ENCODE data around the gene C13orf42.
A peak's percentile ranks its signal among the peaks of the same experiment; 100 is the strongest.
"Not testable (repeated sequence)": the region's sequence is repeated elsewhere in the genome, so short reads cannot be mapped to it uniquely, and the experiment has no call there.

C13orf42 gene

DNA sequence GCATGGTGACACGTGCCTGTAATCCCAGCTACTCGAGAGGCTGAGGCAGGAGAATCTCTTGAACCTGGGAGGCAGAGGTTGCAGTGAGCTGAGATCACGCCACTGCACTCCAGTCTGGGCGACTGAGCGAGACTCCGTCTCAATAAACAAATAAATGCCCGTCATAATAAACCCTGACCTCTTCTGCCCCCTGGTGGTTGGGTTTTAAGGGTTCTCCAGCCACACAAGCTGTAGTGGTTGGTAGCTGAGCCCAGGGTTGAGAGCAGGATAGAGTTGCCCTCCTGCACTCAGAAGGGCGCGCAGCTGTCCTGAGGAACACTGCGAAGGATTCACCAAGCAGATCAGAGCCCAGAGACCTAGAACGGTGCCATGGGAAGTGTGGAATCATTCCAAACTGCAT, 9.8 kb upstream of the C13orf42 start:
- not testable (repeated sequence) for DNase-seq (ENCODE audit: low spot score)

DNA sequence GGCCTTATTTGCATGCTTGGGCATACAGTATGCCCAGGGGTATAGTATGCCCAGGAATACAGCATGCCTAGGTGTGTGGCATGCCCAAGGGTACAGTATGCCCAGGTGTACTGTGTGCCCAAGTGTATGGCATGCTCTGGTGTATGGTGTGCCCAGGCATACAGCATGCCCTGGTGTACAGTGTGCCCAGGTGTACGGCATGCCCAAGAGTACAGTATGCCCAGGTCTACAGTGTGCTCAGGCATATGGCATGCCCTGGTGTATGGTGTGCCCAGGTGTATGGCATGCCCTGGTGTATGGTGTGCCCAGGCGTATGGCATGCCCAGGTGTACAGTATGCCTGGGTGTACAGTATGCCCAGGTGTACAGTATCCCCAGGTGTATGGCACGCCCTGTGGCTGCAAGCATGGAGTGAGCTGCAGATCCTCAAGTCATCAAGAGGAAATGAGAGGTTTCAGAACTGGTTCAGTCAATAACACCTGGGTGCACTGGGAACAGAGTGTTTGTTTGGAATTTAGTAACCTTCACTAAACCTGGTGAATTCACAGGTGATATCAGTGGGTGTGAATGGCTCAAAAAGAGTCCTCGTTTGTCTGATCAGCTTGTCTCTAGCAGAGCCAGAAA, 7.8 kb upstream of the C13orf42 start:
- no peak for DNase-seq (ENCODE audit: low spot score)

DNA sequence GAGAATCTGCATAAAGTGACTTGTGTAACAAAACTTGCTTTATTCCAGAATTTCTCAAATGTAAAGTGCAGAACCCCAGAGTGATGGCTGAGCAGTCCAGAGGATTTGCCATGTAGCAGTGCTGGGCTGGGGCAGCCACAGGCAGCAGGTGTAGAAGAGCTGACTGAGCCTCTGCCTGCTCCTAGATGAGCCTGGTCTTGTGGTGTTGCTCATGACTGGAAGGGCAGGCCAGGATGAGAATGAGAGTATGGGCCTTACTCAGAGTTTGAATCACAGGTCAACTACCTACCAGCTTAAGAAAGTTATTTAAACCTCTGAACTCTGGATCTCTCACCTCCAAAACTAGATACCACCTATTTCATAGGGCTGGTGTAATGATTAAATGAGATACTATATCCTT, 2.9 kb upstream of the C13orf42 start:
- DNase-seq (ENCODE audit: low spot score) = no peak

DNA sequence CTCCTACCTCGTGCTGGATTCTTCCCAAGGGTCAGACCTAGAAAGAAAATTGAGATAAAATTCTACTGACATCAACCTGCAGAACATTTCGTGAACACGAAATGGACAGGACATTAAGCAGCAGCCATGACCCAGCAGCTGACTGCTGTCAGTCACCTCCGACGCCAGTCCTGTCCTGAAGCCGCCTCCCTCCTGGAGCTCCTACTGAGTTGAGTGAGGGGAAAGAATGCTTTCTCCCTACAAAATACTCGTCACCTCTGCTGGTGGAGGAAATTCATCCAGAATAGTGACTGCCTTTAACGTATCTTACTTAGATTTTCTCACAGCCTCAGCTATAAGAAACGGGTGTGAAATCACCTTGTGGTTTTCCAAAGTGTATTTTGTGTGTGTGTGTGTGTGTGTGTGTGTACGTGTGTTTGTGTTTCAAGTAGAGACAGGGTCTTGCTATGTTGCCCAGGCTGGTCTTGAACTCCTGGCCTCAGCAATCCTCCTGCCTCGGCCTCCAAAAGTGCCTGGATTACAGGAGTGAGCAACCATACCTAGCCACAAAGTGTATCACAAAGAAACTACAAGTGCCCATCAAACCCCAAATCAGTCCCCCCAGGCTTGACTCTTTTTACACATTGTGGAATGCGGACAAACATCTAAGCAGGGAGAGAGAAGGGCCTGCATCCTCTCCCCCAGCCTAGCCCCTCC, 2.3 kb upstream of the C13orf42 start:
- DNase-seq (ENCODE audit: low spot score) = no peak

DNA sequence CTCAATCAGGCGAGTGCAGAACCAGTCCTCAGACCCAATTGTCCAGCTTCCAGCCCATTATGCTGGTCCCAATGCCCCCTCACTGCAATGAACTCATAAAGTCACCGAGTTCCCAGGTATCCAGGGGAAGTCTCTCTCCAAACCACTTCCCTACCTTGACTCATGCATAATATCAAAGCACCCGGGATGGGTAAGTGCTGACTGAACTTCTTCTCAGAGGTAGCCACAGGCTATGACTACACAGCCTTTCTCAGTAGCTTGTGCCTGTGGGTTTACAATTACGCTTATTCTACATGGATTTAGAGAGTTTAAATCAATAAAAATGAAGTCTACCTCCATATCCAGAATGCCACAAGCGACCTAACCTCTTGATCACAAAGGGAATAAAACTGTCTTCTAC, 1.7 kb upstream of the C13orf42 start:
- DNase-seq (ENCODE audit: low spot score) = no peak

DNA sequence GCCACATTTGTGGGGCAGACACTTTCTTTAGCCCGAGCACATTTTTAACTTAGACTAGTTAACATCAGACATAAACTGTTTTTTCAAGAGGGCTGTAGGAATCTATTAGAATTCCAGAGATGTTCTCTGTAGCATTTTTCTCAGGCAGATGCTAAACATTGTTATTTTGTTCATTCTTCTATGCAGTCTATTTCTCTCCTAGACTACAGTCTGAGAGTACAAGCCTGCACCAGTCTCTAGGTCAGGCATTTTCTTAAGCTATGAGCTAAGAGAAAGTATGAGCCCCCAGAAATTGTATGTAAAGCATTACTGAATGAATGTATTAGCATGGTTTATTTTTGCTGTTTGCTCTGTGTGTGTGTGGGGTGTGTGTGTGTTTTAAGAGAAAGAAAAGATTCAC, 923 bp upstream of the C13orf42 start:
- DNase-seq (ENCODE audit: low spot score) = no peak

DNA sequence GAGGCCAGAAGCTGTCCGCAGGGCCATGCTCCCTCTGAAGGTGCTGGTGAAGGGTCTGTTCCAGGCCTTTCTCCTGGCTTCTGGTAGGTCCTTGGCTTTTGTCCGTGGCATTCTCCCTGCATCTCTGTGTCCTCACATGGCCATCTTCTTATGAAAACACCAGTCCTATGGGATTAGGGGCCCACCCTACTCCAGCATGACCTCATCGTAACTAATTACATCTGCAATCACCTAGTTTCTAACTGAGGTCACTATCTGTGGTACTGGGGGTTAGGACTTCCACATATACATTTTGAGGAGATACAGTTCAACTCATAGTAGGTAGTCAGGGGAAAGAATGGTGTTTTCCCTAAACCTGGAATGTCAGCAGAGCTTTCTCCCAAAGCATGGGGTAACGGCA, 3.1 kb downstream of the C13orf42 start:
- DNase-seq (ENCODE audit: low spot score) = no peak

DNA sequence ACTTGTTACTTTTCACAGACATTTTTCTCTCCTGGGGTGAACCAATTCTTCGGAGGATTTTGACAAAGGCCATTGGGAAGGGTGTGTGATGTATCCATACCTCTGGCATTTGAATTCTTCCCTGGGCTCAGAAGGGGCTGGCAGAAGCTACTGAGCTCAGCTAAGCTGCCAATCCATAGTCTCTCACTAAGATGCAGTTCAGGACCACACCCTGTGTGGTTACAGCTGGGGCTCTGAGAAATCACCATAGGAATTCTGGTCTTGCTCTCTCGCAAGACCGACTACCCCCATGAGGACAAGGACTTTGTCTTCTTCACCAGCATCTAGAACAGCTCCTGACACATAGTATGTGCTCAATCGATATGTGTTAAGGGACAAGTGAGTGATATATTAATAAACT, 6.0 kb downstream of the C13orf42 start:
- DNase-seq (ENCODE audit: low spot score) = no peak

DNA sequence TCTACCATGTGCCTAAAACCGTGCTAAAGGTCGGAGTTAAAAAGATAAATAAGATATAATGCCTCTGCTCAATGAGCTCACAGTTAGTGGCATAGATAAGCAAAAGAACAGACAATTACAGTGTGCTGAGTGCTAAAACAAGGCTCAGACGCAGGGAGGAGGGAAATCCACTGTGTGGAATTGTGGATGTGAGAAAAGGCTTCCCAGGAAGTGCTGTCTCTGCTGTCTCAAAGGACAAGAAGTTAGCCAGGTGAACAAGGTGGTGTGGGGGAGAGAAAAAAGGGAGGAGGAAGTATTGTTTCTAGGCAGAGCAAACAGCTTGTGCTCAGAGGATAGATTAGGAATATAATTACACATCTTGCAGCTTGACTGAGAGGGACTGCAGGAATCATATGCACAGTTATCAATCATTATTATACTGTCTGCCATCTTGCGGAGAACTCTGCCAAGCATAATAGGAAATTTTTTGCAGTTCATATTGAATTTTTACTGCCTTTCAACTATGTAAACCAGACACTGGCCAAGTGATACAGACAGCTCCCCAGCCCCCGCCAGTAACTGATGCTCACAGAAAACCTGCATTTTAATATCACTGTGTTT, 9.3 kb downstream of the C13orf42 start:
- no peak for DNase-seq (ENCODE audit: low spot score)

DNA sequence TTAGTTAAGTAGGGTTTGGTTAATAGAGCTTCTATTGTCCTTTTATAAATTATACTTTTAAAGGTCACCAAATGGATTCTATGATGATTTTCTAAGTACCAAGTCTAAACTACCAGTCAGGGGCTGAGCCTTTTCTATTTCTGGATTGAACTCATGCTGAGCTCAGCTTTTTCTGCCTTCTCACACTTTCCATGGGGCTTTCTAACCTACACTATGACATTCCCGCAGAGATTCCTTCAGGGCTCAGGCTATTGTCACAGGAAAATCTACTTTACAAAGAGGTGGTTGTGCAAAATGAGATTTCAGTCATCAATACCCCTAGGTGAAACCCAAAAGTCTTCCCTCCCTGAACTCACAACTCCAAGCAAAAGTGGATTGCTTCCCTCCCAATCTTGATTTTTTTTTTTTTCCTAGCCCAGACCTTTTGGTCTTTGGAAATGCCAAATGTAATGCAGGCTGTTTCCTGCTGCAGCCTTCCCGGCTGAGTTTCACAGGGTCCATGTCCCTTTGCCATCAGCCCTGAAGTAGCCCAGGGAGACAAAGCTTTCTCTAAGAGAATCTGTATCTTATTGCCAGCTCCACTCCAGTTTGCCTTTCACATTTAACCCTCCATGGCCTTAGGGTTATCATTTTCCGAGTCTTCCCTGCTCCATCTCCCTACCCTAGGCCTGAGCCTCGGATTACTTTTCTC, 13.6 kb downstream of the C13orf42 start:
- no peak for DNase-seq (ENCODE audit: low spot score)

DNA sequence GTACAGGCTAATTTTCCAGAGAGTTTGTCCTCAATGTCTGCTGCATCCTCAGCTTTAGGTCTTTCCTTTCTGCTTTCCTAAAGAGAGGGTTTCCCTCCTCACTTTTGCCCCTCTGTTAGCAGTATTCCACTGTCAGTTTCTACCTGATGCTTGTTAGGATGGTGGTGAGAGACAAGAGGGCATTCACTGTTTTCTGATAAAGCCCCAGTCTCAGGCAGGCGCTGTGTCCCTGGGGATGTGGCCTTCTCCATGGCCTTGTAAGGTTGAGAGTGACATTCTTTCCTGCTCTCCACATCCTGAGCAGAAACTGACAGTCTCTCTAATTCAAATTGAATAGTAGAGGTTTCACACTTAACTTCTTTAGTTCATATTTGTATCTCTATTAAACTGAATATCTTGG, 14.9 kb downstream of the C13orf42 start:
- DNase-seq (ENCODE audit: low spot score) = no peak

DNA sequence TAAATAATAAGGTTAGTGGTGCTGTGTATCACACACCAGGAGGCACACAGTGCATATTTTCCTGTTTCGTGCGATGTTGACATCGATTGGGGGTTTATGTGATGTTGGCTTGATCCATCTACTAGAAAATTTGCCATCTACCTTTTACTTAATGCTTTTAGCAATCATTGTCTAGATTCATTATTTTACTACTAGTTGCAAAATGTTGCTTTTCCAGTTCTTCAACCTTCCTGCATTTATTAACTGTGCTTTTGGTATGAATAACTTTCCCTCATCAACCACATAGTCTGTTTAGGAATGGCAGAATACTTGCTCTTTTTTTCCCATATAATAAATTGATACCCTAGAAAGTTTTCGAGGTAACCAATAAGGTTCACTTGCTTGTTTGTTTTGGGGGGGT, 17.5 kb downstream of the C13orf42 start:
- no peak for DNase-seq (ENCODE audit: low spot score)

DNA sequence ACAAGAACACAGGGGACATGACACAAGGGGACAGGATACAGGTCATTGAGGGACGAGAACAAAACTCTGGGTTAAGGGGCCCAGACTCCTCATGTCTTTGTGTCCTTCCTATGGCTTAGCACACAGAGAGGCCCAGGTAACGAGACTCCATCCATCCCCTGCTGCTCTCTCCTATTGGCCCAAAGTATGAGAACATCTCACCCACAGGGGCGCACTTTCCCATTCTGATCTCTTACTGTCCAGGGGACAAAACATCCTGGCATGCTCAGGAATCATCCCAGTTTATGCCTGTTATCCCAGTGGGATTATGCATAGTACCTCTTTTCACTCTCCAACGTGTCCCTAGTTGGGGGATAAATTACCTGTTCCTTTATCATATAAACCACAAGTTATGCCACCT, 19.2 kb downstream of the C13orf42 start:
- no peak for DNase-seq (ENCODE audit: low spot score)

DNA sequence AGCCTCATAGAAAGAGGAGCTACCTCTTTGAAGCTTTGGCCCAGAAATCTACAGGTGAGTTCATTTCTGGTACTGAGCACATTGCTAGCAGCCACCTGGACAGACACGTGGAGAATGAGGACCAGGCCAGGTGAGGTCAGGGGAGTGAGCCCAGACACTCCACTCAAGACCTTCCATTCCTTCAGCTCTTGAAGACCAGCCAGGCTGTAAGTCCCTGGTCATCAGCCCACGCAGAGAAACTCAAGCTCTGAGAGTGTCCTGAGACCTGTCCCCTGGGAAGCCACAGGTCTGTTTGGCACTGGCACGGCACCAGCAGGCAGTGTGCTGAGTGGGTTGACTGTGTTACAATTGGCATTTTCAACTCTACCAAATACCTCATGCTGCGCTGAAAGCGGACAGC, 27.4 kb downstream of the C13orf42 start:
- no peak for DNase-seq (ENCODE audit: low spot score)

DNA sequence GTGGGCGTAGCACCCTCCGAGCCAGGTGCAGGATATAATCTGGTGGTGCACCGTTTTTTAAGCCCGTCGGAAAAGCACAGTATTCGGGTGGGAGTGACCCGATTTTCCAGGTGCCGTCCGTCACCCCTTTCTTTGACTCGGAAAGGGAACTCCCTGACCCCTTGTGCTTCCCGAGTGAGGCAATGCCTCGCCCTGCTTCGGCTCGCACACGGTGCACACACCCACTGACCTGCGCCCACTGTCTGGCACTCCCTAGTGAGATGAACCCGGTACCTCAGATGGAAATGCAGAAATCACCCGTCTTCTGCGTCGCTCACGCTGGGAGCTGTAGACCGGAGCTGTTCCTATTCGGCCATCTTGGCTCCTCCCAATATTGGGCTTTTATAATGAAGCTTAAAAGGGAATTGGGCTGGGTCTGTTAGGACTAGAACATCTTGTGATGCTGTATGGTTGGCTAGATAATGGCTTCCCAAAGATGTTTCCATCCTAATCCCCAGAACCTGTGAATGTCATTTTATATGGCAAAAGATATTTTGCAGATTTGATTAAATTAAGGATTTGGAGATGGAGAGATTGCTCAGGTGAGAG, 30.5 kb downstream of the C13orf42 start:
- not testable (repeated sequence) for DNase-seq (ENCODE audit: low spot score)

DNA sequence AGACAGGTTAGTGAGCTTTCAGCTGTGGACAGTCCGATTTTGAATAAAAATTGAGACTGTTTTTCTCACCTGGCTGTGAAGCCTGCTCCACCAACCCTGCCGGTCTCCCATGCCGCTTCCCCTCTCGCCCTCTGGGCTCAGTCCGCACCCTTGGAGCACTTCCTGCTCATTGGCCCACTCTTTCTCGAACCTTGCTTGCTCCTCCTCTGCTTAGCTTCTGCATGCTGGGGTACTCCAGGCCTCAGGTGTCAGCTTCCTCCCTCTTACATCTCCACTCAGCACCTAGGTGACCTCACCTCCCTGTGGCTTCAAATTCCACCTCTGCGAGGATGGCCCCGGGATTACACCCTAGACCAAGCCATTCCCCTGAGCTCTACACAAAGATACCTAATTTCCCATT, 39.6 kb downstream of the C13orf42 start:
- DNase-seq (ENCODE audit: low spot score) = no peak

DNA sequence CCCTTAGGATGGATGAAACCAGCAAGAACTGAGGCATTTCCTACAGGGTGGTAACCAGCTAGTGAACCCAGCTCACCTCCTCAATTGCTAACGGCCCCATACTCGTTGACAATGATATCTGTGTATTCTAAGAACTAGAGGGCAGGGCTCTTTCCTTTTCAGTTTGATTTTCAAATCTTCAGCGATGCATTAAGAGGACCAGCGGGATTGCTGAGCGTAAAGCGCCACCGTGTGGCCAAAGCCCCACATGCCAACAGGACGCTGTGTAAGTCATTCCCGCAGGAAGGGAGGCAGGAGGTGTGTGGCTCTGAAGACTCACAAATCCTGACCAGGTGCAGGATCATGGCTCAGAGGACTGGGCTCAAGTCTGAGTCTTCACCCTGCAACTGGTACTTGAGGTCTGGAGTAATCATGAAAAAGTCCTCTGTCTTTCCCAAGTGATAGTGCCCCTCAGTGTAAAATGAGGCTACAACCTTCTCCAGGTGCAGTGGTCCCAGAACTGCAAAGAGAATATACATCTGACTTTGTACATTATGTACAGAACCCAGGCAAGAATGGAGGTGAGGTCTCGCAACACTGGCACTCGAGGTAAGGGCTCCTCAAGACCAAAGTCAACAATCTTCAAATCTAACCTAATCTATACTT, 40.9 kb downstream of the C13orf42 start:
- peak; percentile 88 for DNase-seq (ENCODE audit: low spot score)

DNA sequence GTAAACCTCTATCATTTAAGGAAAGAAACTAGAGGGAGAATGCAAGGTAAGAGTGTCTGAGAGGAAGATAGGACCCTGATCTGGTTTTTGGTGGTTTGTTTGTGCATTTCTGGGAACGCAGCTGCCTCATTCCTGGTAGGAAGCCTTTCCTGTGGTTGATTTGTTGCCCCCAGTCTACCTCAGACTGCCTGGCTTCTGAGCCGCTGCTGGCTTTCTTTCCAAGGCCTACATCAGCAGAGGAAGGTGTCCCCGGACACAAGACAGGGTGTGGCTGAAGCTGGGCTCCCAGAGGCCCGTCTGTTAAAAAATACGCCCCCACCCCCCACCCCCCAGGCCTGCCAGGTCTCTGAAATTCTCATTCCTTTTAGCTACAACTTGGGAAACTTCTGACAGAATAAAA, 42.6 kb downstream of the C13orf42 start:
- no peak for DNase-seq (ENCODE audit: low spot score)

DNA sequence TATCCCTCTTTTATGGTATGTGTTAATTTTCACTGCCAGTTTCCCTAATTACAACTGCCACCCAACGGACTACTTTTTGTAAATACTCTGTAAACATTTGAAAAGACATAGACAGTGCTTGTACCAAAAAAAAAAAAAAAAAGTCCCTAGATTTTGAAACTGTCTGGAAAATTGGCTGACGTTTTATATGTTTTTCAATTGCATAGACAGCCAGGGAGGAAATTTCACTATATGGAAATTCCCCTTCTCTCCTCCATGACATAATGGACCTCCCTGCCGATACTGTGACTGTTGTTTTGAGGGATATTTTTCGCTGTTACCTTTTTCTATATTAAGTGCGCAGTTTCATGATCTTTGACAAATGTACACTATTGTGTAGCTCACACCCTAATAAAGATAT, 43.4 kb downstream of the C13orf42 start:
- DNase-seq (ENCODE audit: low spot score) = no peak

DNA sequence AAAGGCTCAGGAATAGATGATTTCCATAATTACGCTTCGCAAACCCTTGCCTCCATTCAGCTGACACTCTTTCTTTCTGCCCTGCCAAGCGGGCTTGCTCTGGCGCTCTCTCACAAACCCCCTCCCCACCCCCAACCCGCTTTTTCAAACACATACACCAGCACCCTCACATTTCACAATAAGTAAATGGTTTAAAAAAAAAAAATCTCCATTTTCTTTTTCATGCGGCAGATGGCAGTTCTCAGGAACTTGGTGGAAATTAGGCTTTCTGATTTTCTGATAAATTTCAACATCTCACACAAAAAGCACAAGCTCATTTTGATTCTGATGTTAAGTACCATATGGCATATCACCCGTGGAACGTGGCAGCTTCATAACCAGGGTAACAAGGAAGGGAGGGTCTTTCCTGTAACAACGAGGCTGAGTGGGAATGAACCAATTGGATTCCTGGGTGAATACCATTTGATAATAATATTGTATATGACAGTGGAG, 43.8 kb downstream of the C13orf42 start:
- DNase-seq (ENCODE audit: low spot score) = no peak

DNA sequence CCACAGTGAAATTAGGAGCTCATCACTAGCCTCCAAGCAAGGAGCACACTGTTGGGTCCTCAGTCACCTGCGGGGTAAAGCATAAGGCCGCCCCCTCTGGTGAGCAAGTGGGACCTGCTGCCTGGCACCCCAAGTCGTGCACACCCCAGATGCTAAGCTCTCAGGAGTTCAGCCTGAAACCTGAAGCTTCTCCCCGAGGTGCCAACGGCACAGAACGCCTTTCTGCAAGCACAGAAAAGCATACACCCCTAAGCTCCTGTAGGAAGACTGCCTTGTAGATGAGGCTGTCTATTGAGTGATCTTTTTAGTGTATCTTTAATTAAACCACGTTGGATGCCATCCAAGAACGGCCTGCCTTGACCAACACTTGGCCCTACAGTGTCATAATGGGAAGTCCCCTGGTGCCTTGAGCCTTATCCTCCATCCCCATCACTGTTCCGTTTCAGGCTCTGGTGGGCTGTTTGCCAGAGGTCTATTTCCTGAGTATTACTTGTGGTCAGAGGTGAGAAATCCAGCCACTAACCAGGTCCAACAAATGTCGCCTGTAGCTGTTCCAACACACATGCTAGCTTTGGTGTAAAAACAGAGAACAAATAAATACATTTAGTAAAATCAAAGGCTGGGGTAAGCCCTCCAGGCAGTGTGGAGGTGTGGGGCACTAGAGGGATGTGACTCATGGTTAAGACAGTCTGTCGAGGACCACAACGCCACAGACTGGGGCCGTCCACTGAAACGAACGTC, 44.8 kb downstream of the C13orf42 start:
- no peak for DNase-seq (ENCODE audit: low spot score)
